ENCODE measurements around the gene NINJ2.

The NINJ2 gene

DNA sequence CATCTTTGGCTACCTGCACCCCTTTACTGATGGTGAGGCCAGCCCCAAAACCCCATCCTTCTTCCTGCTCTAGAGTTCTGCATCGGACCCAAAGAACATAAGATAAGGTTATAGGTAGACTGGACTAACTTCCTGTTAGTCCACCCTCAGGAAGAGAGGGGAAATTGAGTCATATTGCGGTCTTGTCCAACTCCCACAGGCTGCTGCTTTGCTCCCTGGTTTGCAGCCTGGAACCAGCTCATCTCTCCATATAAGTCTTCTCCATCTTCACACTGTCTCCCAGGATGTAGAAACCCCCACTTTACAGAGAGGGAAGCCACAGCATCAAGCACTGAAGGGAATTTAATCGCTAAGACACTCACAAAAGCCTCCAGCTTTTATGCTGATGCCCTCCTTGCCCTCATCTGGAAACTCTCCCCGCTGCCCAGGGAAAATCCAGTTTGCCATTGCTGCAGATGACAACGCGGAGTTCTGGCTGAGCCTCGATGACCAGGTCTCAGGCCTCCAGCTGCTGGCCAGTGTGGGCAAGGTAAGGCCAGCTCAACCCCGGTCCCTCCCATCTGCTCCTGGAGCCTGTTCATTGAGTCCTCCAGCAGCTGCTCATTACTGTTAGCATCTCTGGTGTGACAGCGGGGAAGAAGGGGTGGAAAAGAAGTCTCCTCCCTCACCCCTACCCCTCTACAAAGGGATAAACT is 118.2 kb downstream of the NINJ2 start:
- DNase-seq: no peak

DNA sequence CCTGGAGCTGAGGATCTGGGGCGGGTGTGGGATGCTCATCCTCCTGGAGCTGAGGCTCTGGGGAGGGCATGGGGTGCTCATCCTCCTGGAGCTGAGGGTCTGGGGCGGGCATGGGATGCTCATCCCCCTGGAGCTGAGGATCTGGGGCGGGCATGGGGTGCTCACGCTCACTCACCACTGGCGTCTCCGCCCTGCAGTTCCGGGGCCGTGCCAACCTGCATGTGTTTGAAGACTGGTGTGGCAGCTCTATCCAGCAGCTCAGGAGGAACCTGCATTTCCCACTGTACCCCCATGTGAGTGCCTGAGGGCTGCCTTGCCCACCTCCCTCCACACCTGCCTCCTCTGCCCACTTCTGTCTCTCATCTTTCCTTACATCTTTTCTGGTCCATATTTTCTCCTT is 119.1 kb downstream of the NINJ2 start:
- DNase-seq: no peak

DNA sequence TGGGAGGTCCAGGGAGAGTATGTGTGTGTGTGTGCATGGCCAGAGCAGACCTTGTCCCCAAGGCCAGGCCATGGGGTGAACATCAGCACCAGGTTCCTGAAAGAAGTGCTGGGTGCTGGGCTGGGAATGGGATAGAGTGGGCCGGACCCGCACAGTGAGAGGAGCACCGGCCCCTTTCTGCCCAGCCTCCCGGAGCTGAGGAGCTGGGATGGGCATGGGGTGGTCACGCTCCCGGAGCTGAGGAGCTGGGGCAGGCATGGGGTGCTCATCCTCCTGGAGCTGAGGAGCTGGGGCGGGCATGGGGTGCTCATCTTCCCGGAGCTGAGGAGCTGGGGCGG is 120.2 kb downstream of the NINJ2 start:
- DNase-seq: no peak

- peak; percentile 84 for DNase-seq
Observed at GRCh38 chr12:542395-543113, 120.7 kb downstream of the NINJ2 start.

DNA sequence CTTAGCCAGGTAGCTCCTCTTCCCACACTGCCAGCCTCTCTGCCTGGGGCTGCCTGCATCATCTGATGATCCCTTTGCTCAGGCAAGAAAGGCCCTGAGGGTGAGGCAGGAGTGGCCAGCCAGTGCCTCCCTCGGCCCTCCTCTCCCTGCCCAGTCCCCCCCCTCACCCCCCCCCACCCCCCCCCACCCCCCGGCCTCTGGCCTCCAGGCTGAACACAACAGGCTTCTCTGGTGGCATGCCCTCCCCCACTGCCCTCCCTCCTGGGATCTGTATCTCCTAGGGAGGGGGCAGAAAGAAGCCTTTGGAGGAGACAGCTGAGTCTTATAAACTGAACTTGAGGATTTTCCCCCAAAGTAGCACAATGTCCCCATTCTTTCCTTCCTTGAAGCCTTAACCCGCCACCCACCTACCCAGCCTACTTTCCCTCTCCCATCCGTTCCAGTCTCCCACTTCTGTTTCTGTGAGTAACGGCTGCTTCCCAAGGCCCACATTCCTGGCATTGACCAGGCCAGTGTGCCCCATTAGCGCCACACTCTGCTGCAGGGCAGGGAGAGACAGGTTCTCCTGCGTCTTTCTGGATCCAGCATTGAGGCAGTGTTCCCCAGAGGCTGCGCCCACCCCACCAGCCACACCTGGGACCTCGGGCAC is 121.4 kb downstream of the NINJ2 start:
- DNase-seq: no peak

GRCh38 chr12:539540-540310 is 123.5 kb downstream of the NINJ2 start:
- no peak for DNase-seq

GRCh38 chr12:538731-539539 is 124.3 kb downstream of the NINJ2 start:
- no peak for DNase-seq

DNA sequence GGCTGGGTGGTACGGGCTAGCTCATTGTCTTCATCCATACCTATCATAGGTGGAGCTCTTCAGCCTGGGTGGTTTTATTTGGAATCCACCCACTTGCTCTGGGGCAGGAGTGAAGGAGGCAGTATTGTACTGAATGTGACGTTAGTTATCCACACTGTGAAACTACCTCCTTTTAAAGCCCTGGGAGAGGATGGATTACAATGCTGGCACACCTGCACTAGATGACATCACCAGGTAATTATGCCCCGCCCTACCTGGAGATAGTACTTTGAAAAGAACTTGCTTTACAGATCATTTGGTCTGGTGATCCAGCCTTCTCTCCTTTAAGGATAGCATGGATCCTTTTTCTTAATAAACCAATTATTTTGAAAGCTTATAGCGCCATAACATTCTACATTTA is 125.5 kb downstream of the NINJ2 start:
- no peak for DNase-seq

- no peak for DNase-seq
Observed at GRCh38 chr12:536751-537245, 126.4 kb downstream of the NINJ2 start.

GRCh38 chr12:535396-535795 is 127.8 kb downstream of the NINJ2 start:
- no peak for DNase-seq

GRCh38 chr12:534216-534615 is 129.0 kb downstream of the NINJ2 start:
- no peak for DNase-seq

DNA sequence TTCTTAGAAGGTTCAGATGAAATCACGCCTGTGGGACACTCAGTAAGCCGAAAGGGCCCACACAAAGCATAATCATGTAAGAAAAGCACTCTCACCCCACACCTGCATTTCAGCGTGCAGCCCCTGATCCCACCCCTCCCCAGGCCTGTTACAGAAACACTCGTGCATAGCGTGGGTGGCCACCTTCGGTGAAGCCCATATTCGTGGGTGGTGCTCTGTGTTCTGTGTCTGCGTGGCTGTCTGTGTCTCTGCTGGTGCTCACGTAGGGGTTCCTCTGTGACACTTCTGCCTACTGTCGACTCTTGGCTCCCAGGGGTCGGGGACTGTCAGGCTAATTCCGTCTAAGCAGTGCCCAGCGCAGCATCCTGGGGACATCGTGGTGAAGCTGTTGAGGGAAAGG is 129.5 kb downstream of the NINJ2 start:
- DNase-seq: no peak

- DNase-seq: no peak
Observed at GRCh38 chr12:532908-533565, 130.2 kb downstream of the NINJ2 start.

GRCh38 chr12:531951-532585 is 131.2 kb downstream of the NINJ2 start:
- no peak for DNase-seq

GRCh38 chr12:530821-531220 is 132.4 kb downstream of the NINJ2 start:
- DNase-seq: peak; percentile 40

DNA sequence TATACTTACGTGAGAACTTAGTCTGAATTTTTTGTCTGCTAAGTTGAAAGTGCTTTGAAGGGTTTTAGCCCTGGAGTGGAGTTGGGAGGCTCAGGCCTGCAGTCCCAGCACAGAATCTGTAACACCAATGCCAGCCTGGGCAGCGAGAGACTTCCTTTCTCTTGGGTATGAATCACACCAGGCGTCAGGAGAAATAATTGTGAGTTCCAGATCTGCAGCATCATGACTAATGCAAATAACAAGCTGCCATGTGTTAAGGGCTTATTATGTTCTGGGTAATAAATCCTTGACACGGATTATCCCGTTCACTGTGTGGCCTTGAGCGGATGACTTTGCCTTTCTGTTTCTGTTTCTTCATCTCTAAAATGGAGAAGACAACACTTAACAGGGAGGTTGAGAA is 132.9 kb downstream of the NINJ2 start:
- peak; percentile 61 for DNase-seq

- DNase-seq: no peak
Observed at GRCh38 chr12:527729-528128, 135.5 kb downstream of the NINJ2 start.

DNA sequence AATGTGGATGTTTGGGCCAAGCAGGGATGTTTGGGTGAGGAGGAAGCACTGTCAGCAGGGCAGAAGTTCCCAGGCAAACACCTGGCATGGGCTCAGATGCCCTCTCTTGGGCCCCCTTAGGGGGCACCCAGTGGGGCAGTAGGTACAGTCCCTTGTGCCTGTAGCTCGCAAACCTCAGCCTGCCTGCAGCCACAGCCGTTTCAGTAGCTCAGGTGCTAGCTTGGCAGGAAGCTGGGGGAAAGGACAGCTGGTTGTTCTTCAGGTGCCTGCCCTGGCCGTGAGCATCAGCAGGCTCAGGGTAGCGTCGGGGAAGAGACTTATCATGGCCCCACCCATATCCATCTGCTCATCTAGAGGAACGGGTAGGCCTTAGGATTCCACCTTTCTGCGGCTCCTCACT is 136.0 kb downstream of the NINJ2 start:
- no peak for DNase-seq

DNA sequence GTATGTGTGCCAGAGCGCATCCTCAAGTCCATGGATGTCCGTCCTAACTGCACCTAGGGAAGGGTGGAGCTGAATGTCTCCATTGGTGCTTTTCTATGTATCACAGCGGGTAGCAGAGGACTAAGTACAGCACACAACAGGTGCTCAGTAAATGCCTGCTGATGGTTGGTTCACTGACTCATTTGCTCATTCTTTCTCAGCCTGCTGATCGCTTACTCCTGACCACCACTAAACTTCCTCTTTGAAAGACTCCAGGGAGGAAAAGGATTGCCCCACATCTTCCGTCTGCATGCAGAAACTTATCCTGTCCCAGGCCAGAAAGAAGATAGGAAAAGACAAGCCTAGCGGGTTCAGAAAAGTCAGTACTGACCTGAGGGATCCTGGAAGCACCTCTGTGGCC is 137.2 kb downstream of the NINJ2 start:
- DNase-seq: no peak

GRCh38 chr12:524167-524951 is 138.9 kb downstream of the NINJ2 start:
- DNase-seq: no peak

All from DMS 273 treated with DMSO at 0.1 percent for 48 hours (cell line).